Middle frontal gyrus (tissue), 1 donor: Measurements from ENCODE around the gene PPP1R9B.
A peak's percentile ranks its signal among the peaks of the same experiment; 100 is the strongest.

Experiments used
- DNase-seq: peaks from one replicate; pipeline ENCODE4 v3.0.0-alpha.2; 2015; ENCODE audit warnings: low spot score; ENCODE audit errors: extremely low spot score

PPP1R9B gene

DNA sequence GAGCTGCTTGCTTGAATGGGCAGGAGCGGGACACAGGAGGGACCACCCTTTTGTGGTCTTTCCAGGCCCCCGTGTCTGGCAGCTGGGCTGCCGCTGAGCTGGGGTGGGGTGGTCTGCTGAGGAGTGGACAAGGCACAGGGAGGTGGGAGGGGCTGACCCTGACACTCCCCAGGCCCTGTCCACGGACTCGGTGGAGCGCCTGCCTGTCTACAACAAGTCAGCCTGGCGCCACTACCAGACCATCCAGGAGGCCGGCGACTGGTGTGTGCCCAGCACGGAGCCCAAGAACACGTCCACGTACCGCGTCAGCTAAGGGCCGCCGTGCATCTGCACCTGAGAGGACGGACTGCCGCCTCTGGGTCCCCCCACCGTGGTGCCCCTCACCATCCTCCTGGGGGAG lies 40.7 kb downstream of the PPP1R9B start:
- DNase-seq: no peak

DNA sequence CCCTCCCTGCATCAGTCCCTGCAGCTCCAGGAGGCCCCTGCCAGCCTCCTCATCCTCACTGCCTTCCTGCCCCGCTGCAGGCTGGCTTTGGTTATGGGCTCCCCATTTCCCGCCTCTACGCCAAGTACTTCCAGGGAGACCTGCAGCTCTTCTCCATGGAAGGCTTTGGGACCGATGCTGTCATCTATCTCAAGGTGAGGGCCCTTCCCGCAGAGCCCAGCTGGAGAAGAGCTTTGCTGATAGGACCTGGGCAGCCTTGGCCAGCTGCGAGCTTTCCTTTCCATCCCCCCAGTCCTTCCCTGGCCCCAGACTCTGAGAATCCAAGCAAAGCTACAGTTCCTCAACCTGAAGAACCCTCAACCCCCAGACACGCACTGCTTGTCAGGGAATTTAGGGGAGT lies 41.3 kb downstream of the PPP1R9B start:
- no peak for DNase-seq

DNA sequence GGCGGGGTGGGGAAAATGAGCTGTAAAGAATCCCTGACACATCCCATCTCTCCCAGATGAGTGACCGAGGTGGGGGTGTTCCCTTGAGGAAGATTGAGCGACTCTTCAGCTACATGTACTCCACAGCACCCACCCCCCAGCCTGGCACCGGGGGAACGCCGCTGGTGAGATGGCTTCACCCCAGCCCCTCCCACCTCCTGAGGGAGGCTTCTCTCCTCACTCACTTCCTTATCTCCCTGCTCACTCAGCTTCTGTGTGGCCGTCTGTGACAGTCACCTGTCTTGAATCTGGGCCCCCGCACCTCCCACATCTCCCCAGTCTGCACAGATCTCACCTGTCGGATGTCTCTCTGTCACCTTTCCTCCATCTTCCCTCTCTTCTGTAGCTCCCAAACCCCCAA lies 41.9 kb downstream of the PPP1R9B start:
- DNase-seq: no peak

DNA sequence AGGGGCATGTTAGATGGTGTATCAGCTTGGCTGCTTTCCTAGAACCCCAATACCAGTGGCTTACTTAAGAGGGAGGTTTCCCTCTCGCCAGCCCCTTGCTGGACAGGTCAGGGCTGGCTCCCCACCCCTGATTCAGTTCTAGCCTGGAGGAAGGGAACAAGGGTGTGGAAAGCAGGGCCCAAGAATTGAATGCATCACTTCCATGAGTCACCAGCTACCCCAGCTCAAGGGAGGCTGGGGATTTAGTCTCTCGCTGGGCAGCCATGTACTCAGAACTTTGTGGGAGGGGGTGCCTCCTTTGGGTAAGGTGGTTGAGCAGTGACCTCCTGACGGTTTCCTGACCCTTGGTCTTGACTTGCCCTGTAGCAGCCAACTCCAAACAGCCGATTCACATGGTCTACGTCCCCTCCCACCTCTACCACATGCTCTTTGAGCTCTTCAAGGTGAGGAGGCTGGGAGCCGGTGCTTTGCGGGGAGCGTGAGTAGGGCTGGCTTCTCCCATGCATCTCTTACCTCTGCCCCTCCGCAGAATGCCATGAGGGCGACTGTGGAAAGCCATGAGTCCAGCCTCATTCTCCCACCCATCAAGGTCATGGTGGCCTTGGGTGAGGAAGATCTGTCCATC lies 42.6 kb downstream of the PPP1R9B start:
- no peak for DNase-seq

DNA sequence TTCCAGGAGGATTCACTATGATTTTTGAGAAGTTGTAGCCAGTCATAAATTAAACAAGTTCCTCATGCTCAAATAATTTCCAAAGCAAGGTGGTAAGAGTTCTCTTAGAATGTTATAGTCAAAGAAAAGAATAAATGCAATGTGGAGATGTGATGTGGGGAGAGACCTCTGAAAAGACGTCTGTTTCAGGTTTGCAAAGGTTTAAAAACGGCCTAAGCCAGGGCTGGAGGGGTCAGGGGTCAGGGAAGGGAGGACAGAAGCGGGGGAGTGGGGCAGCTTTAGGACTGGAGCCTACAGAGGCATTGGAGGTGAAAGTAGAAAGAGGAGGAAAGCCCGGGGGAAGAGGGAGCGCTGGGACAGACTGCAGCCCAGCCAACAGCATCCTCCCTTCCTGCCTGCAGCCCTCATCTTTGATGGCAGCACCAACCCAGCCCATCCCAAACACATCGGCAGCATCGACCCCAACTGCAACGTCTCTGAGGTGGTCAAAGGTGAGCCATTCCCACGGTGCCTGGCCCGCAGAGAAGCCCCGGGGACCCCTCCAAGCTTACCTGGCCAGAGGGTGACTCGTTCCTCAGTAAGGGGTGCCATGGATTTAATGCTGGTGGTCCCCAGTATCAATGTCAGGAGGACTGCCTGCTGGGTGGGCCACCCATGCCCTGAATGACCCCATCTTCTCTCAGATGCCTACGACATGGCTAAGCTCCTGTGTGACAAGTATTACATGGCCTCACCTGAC lies 43.9 kb downstream of the PPP1R9B start:
- no peak for DNase-seq

DNA sequence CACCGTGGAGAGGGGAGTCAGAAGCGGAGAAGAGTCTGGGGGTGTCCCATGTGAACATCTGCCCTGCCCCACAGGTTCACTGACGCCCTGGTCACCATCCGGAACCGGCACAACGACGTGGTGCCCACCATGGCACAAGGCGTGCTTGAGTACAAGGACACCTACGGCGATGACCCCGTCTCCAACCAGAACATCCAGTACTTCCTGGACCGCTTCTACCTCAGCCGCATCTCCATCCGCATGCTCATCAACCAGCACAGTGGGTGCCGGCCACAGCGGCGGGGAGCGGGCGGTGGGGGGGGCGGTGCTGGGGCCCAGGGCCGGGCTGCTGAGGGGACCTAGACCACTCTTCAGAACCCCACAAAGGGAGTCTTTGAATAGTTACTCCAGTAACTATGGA lies 44.7 kb downstream of the PPP1R9B start:
- no peak for DNase-seq

DNA sequence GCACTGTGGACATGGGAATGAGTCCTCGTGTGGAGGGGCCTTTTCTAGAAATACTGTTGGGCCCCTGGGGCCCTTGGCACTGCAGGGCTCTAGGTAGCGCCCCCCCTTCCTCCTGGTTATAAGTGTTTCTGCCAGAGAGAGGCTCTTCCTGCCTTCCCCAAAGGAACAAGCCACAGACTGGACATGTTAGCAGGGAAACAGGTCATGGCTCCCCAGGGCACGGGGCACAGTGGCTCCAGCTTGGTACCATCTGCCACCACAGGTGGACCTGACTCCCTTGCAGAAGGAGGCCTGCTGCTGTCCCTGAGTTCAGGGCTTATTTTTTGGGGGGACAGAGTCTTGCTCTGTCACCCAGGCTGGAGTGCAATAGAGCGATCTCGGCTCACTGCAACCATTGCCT lies 46.5 kb downstream of the PPP1R9B start:
- no peak for DNase-seq

DNA sequence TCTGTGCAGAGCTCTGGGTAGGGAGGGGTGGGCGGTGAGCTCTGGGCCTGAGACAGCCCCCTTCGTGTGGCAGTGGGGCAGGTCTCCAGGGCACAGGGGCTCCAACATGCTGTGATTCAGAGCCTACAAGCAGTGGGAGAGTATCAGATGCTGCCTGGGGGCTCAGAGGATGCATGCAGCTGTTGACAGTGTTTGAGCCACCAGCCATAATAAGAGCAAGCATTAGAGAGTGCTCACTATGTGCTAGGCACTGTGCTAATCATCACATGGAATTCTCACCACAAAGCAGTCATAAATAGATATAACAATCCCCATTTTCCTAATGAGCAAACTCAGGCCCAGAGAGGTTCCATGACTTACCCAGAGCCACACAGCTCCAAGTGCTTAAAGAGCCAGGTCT lies 47.2 kb downstream of the PPP1R9B start:
- DNase-seq: no peak

DNA sequence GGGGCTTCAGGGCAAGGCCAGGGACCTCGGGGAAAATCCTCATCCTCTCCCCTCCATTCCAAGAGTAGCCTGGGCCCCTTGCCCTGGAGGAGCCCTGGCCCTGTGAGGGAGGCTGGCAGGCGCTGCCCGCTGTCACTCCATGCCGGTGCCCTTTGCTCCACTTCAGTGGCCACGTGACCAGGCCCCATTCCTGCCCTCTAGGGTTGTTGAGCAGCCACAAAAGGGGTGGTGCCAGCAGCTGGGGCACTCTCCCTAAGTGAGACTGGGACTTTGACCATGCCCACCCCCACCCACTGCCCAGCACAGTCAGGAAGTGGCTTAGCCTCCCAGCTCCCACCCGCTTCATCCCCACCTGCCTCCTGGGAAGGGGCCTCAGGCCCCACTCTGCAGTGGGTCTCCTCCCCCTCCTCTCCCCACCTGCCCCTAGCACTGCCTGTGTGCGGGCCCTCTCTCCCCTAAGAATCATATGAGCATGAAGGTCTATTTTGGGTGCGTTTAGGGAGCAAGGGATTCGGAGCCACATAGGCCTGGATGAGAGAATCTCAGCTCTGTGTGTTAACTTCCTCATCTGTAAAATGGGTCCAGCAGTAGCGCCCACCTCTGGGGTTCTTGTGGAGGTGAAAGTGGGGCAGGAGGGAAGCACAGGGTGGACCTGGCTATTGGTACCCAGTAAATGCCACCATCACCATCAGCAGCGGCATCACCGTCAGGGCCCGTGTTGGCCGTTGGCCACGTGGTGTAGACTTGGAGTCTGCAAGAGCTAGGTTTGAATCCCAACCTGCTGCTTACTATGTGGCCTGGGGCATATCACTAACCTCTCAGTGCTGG lies 48.1 kb downstream of the PPP1R9B start:
- DNase-seq: no peak

DNA sequence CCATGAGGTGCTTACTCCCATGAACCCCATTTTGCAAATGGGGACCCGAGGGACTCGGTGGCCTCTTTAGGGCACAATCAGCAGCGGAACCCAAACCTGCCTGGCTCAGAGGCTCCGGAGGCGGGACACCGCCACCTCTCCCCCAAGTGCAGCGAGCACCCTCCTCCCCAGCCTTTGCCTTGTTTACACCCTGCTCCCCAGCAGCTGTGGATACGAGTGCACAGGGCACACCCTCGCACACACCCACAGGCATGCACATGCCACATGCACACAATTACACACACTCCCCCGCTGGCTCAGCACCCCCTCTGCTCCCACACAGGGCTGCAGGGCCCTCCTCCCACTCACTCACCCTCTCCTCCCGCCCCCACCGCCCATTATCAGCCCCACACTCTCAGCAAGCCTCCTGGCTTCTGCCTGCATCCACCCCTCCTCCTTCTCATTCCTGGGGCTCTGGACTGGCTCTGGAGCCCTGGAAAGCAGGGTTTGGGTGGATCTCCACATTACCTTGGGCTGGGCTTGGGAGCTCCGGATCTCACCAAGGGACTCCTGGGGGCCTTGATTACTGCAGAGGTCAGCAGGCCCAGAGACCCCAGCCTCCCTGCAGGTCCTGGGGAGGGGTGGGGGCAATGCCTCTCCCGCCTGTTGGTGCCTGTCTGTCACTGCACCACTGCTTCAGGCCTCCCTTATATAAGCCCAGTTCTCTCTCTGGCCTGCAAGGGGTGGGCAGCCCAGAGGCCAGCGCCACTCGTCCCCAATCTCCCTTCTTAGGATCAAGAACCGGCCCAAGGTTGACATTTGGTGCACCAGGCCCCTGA lies 48.9 kb downstream of the PPP1R9B start:
- DNase-seq: no peak

DNA sequence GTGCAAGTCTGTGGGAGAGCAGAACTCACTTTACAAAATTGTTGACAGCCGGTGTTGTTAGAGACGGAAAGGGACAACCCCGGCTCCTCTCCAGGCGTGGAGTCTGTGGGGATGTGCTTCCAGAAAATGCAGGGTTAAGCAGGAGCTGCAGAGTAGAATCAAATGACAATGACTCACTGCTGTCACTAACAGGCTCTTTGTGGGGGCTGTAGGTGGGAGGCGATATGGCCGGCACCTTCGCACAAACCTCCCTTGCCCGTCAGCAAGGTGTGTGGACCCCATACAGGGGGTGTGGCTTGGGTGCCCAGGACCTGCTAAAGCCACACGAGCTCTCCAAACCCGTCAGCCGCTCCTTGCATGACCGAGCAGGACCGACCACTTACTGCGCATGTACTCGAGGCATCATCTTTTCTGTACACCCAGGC lies 49.5 kb downstream of the PPP1R9B start:
- DNase-seq: no peak

DNA sequence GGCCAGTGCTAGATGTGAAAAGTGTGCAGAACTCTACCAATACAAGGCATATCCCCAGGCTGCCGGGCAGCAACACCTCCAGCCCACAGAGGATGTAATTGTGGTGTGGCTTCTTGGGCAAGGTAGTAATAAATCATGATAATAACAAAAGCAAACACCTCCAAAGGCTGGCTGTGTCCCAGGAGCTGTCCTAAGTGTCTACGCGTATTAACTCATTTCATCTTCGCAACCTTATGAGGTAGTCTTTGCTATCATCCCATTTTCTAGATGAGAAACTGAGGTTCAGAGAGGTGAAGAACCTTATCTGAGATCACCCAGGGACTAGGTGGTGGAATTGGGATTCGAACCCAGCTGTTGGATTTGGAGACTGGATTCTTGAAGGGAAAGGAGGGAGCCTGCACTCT lies 50.0 kb downstream of the PPP1R9B start:
- no peak for DNase-seq

DNA sequence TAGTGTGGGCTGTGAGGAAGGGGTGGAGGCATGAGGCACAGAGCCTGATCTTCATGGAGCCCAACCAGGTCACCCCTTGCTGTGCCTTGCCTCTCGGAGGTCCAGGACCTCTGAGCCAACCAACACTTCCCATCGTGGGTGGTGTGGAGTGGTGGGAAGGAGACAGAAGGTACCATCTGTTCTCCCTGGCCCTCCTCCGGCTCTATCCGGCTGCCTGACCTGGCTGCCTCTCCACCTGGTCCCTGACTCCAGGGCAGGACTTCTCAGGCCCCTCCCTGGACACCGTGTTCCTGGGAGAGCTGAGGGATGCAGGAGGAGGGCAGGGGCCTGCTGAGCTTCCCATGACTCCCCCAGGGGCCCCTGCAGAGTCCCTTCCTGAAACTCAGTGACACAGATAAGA lies 51.5 kb downstream of the PPP1R9B start:
- no peak for DNase-seq

DNA sequence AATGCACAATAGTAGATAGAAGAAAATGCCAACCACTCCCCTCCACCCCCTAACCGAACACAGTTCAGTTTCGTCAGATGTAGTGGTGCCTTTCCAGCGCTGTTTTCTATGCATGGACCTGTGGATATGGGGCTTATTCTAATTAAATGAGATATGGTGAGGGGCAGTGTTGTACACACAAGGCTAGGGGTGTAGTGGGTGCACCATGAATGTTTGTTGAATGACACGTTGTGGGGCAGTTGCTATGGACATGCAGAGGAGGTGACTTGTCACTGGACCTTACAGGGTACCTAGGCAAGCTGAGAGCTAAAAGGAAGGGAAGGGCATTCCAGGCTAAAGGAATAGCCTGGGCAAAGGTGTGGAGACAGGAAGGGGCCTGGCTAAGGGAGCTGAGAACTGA lies 51.9 kb downstream of the PPP1R9B start:
- no peak for DNase-seq

DNA sequence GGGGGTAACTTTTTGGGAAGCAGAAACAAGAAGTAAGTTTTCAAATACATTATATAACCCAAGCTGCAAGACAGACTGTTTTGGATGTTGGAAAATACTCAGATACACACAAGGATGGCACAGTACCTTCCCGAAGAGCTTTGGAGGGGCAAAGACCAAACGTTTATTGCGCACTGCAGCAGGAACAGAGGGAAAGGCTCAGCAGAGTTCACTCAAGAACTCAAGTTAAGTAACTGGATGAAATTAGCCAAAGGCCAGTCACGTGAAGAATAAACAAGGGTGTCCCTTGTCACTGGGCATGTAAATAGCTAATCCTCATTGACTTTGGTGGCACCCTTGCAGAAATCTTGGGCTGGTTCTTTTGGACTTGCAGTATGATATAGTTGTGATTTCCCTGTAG lies 52.6 kb downstream of the PPP1R9B start:
- no peak for DNase-seq

DNA sequence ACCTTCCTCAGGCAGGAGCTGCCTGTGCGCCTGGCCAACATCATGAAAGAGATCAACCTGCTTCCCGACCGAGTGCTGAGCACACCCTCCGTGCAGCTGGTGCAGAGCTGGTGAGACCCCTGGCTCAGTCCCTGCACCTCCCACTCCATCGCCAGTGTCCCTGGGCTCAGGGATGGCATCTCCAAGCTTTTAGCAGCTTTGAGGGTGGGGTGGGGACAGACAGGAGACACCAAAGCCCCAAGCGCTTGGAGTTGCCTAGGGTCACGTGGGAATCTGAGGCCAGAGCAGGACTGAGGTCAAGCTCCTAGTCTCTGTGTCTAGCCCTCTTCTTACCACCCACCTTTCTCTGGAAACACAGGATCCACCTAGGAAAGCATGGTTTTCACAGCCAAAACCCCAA lies 53.0 kb downstream of the PPP1R9B start:
- DNase-seq: no peak

DNA sequence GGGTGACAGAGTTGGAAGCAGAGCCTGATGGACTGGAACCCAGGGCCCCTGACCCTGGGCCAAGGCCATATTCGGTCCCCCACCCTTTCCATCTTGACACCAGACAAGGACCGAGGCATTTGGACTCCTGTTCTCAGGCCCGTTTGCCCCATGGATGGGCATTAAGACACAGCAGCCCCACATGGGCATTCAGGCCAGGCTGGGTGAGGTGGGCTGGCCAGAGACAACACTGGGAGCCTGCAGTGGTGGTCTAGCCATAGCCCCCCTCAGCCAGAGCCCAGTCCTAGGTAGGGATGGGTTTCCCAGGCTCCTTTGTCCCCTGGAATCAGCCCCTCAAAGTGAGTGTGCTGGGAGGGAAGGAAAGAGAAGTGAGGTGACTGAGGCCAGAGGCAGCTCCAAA lies 53.7 kb downstream of the PPP1R9B start:
- DNase-seq: no peak

DNA sequence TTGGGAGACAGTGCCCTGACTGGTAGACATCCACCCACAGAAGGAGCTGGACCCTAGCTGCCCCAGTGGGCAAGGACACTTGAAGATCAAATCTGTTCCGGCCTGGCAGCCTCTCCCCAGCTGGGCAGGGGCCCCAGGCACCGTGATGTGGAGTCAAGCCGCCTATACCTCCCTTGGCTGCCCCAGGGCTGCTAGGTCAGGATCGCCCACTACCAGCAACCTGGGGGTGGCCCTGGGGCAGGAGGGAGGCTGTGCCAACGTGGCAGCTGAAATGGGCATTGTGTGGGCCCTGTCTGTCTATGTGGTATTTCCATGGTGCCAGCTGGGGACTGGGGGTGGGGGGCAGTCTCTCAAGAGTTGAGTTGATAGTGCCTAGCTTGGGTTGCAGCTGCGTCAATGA lies 54.4 kb downstream of the PPP1R9B start:
- no peak for DNase-seq

DNA sequence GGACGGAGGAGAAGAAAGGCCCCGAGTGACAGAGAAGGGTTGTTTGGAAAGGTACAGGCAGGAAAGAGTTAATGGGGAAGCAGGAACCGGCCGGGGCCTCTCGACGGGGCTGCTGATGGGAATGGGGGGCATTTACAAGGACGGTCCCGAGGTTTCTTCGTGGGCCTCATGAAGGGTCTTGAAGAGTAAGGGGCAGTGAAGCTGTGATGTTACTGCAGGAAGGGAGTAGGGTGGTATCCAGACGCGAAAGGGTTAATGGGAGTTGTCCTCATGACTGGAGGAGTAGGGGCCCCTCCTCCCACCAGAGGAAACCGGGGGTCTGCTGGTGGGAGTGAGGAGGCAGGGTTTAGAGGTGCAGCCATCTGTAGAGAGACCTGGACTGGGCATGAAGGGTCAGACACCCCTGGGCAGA lies 54.8 kb downstream of the PPP1R9B start:
- DNase-seq: no peak

DNA sequence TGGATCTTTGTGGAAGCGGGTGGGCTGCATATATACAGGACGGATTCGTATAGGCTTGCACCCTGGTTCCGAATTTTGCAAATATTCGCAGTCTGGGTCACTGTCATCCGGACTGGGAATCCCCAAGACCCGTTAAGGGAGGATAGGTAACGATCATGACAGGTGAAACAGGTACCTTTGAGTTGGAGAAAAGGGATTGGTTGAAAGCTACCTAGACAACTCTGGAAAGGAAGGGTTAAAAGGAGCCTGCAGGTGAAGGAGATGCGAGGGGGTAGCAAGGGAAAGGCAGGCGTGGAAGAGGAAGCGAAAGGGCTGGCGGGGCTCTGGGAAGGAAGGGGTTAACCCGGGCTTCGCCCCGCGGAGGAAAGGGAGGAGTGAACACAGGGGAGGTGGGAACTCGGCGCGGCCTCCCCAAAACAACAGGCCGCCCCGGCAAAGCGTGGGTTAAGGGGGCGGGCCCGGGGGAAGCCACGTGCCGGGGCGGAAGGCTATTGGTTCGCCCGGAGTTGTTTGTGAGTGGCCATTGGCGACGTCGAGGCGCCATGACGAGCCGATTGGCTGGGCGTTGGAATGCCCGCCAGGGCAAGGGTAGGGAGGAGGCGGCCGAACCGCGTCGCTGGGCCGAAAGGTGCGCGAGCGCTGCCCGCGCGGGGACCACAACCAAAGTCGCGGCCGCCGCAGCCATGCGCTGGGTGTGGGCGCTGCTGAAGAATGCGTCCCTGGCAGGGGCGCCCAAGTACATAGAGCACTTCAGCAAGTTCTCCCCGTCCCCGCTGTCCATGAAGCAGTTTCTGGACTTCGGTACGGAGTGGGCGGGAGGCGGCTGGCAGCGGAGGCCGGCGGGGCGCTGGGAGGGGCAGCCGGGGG lies 55.5 kb downstream of the PPP1R9B start, which contains the start of gene PDK2:
TSS of gene PDK2 (plus strand) at position 599 of the 867 bp plus-strand sequence. CDS start at position 684, 85 bp downstream.
- peak; percentile 91 for DNase-seq
